Effector memory CD4-positive, alpha-beta T cell (primary cell): ENCODE results near the gene RBP4.

Experiments used
- DNase-seq, 3 donors: peaks; one replicate each; pipeline ENCODE4 v3.0.0-alpha.2; 2020
- H3K27ac ChIP-seq: 2 replicates; pipeline ENCODE4 v1.7.0; 2013; ENCODE audit warnings: mild to moderate bottlenecking, low read length, moderate library complexity; ENCODE audit not compliant: insufficient read depth, poor library complexity, severe bottlenecking
- H3K27me3 ChIP-seq: replicated peaks from 2 replicates; pipeline ENCODE4 v1.7.0; 2013; ENCODE audit warnings: mild to moderate bottlenecking, low read length; ENCODE audit not compliant: insufficient read depth, control insufficient read depth, poor library complexity, severe bottlenecking
- H3K36me3 ChIP-seq: 2 replicates; pipeline ENCODE4 v1.7.0; 2013; ENCODE audit warnings: mild to moderate bottlenecking, low read length, moderate library complexity; ENCODE audit not compliant: control insufficient read depth, insufficient read depth
- H3K4me1 ChIP-seq: 2 replicates; pipeline ENCODE4 v1.7.0; 2013; ENCODE audit warnings: low read length, mild to moderate bottlenecking; ENCODE audit not compliant: control insufficient read depth, insufficient read depth, poor library complexity, severe bottlenecking
- H3K4me3 ChIP-seq: 2 replicates; pipeline ENCODE4 v1.7.0; 2013; ENCODE audit warnings: low read length, low read depth, mild to moderate bottlenecking; ENCODE audit not compliant: insufficient read depth, poor library complexity, severe bottlenecking
- H3K9me3 ChIP-seq: 2 replicates; pipeline ENCODE4 v1.7.0; 2013; ENCODE audit warnings: mild to moderate bottlenecking, low read length, moderate library complexity; ENCODE audit not compliant: control insufficient read depth

RBP4 gene

DNA sequence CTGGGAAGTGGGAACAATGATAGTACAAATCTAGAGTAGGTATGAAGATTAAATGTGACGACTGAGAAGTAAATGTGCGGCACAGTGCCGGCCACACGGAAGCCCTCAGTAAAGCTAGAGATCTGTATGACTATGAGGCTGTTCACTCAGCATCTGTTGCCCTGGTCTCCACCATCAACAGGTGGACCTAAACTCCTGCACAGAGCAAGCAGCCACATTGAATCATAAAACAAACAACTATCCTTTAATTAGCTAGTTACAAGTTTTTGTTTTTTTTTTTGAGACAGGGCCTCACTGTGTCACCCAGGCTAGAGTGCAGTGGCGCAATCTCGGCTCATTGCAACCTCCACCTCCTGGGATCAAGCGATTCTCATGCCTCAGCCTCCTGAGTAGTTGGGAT, 16.6 kb downstream of the RBP4 start:
- Histone ChIP-seq H3K36me3 (no peaks in the 10 kb centered on the region), H3K4me1 (no peaks in the 10 kb centered on the region), H3K9me3 (no peaks in the 10 kb centered on the region), H3K27me3 (no peaks in the 10 kb centered on the region), H3K4me3 (no peak overlapping the region), H3K27ac (no peak overlapping the region)
- DNase-seq = no peak

DNA sequence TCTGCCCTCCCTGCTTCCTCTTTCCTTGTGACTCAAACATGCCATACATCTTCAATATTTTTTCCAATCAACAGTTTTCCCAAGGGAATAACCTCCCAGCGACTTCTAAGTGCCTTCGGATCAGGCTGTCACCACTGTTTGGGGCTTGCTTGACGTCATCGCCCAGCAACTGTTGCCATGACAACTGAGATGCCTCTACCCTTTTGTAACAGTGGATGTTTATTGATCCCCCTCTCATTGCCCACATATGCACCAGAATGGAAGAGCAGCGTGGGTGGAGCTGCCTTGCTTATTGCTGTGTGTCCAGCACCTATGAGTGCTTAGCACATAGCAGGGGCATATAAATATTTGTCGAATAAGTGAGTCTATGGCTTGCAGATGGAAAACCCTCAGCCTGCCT, 20.2 kb downstream of the RBP4 start:
- Histone ChIP-seq H3K9me3 (no peaks in the 10 kb centered on the region), H3K36me3 (no peaks in the 10 kb centered on the region), H3K27ac (no peak overlapping the region), H3K27me3 (no peaks in the 10 kb centered on the region), H3K4me1 (no peaks in the 10 kb centered on the region), H3K4me3 (no peak overlapping the region)
- DNase-seq = no peak

DNA sequence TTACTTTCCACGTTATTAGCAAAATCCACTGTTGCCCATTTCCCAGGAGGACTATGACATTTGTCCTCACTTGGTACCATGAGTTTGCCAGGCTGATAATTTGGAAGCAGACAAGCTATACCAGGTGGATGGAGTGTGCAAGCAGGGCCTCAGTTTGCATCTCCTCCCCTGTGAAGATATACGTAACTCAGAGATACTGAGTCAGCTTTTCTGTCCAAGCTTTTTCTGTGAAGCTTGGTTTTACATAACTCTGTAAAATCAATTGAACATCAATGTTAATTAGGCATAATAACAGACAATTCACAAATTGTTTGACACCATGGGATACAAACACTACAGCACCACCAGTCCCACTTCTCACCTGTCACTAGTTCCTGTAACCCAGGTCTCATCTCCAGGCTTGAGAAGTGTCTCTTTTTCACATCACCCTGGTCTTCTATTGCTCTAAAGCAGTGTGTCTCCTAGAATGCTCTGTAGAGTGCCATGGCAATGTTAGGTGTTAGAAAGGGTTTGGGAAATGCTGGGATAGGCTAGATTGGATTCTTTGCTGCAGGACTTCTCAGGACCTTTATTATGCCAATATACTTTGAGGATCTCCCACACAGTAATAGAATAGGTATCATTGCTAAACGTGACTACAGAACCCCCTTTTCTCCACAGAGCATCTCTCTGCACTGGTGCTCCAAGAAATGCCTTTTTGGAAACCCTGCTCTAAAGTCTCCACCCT, 20.9 kb downstream of the RBP4 start:
- H3K9me3 ChIP-seq = no peaks in the 10 kb centered on the region
- H3K27me3 ChIP-seq = no peaks in the 10 kb centered on the region
- no peak overlapping the region for H3K27ac ChIP-seq
- H3K4me1 ChIP-seq = no peaks in the 10 kb centered on the region
- DNase-seq = no peak
- no peaks in the 10 kb centered on the region for H3K36me3 ChIP-seq
- H3K4me3 ChIP-seq = no peak overlapping the region

DNA sequence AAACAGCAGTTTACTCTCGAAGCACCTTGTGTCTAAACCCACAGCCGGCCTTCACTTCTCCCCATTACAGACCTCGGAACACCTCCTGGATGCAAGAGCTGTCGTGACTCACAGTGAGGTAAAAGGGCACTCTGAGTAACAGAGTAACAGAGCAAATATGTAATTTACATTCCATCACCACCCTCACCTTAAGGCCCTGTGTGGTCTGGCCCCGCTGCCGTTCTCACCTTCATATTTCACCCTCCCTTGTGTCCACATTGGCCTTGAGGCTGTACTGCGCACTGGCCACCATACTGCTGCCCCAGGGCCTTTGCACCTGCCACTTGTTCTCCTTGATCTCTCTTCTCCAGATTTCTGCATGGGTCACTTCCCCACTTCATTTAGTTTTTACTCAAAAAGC, 21.9 kb downstream of the RBP4 start:
- no peak for DNase-seq
- Histone ChIP-seq H3K9me3 (no peaks in the 10 kb centered on the region), H3K4me3 (no peak overlapping the region), H3K27ac (no peak overlapping the region), H3K36me3 (no peaks in the 10 kb centered on the region), H3K27me3 (no peaks in the 10 kb centered on the region), H3K4me1 (no peaks in the 10 kb centered on the region)

DNA sequence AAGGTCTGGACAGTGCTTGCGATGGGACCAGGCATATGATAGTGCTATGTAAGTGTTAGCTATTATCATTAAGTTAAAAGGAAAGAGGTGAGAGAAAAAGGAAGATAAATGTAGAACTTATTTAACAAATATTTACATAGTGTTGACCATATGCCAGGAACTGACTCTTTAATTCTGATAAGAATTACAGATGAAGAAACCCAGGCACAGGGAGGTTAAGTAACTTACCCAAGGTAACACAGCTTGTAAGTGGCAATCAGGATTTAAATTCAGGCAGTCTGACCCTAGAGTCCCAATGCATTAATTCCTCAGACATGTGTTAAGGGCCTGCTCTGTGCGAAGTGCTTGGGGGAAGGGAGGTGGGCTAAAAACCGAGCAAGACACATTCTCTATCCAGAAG, 23.5 kb downstream of the RBP4 start:
- Histone ChIP-seq H3K27me3 (no peaks in the 10 kb centered on the region), H3K27ac (no peak overlapping the region), H3K4me3 (no peak overlapping the region), H3K36me3 (no peaks in the 10 kb centered on the region), H3K9me3 (no peaks in the 10 kb centered on the region), H3K4me1 (no peaks in the 10 kb centered on the region)
- DNase-seq = no peak

DNA sequence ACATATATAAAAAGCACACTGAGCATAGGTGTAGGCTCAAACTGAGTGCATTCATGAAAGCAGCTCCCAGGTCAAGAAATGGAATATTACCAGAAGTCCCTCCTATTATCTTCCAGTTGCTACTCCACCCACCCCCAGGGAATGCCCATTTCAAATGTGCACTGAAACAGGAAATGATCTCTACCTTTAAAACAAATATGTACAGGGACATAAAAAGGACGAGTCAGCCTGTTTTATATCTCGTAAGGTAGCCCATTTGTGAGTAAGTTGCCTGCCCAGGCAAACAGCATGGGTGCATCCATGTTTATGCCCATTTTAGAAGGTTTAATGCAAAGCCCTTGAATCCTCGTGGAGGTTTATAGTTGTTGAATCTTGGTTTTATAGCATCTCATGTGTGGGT, 24.1 kb downstream of the RBP4 start:
- no peaks in the 10 kb centered on the region for H3K27me3 ChIP-seq
- no peak for DNase-seq
- no peaks in the 10 kb centered on the region for H3K4me1 ChIP-seq
- no peaks in the 10 kb centered on the region for H3K36me3 ChIP-seq
- H3K27ac ChIP-seq = no peak overlapping the region
- H3K4me3 ChIP-seq = no peak overlapping the region
- H3K9me3 ChIP-seq = no peaks in the 10 kb centered on the region

DNA sequence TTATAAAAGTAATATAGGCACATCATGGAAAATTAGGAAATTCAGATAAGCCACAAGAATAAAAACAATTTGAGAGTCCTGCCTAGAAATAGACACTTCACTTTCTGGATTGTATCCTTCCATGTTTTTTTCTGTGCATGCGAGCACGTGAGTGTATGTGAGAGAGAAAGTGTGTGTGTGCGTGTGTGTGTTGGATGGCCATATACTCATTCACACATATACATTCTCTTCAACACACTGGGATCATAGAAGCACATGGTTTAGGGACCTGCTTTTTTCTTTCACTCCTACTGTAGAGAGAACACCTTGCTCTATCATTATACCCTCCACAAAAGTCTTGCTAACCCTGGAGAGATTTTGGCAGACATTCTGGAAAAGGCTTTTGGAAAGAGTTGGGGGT, 27.1 kb downstream of the RBP4 start:
- H3K27me3 ChIP-seq = no peaks in the 10 kb centered on the region

DNA sequence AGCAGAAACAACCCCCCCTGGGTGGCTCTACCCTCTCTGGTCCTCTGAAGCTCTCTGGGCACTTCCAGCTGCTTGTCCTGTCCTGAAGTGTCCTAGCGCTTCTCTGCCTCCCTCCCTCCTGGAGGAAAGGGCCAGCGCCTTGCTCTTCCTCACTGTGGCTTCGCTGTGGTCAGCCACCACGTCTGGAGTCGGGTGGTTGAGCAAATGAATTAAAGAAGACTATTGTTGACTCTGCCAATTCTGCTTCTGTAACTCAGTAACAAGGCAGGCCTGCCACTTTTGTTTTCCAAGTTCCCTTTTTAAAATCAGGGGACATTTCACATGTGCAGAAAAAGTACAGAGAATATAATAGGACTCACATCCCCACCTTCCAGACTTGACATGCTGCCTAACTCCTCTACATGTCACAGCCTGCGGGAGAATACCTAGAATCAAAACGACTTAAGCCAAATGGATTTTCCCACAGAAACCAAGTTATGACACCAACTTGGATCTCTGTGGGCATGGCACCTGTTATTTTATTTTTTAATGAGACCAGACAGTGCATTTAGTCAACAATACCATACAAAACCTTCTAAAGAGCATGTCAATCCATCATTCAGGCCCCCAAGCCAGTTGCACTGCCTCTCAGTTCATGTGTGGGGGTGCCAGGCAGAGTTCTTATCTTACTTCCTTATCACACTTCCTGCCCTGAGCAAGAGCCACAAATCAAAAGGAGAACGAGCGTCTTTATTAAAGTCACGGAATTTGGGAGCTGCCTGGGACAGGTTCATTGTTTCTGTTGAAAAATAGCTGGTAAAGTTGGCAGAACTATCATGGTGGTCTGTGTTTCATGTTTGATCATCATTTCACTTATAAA, 27.8 kb downstream of the RBP4 start:
- H3K27ac ChIP-seq = no peak overlapping the region
- H3K9me3 ChIP-seq = no peaks in the 10 kb centered on the region
- no peaks in the 10 kb centered on the region for H3K4me1 ChIP-seq
- H3K4me3 ChIP-seq = no peak overlapping the region
- H3K27me3 ChIP-seq = no peaks in the 10 kb centered on the region
- H3K36me3 ChIP-seq = no peaks in the 10 kb centered on the region
- no peak for DNase-seq

More for the DNA sequence above, 27.1 kb downstream of the RBP4 start:
- no peak for DNase-seq
- no peaks in the 10 kb centered on the region for H3K36me3 ChIP-seq
- no peaks in the 10 kb centered on the region for H3K4me1 ChIP-seq
- H3K27ac ChIP-seq = no peak overlapping the region
- H3K4me3 ChIP-seq = no peak overlapping the region
- H3K9me3 ChIP-seq = no peaks in the 10 kb centered on the region

DNA sequence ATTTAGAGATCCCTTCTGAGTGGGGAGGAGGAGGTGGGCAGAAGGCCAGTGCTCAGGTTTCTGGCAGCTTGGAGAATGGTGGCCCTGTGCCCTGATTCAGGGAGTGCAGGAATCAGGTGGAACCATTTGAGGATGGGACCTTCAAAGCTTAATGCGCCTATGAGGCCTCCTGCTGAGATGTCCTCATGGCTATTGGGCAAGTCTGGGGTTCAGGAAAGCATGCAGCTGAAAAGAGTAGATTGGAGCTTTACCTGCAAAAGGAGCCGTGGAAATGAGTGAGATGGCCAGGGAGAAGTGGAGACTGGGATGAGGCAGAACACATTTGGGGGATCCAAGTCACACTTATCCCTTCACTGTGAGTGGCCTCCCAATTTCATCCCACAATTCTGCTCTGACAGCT, 28.4 kb downstream of the RBP4 start:
- no peaks in the 10 kb centered on the region for H3K27me3 ChIP-seq
- H3K4me3 ChIP-seq = no peak overlapping the region
- H3K4me1 ChIP-seq = no peaks in the 10 kb centered on the region
- DNase-seq = no peak
- no peaks in the 10 kb centered on the region for H3K36me3 ChIP-seq
- H3K9me3 ChIP-seq = no peaks in the 10 kb centered on the region
- H3K27ac ChIP-seq = no peak overlapping the region

DNA sequence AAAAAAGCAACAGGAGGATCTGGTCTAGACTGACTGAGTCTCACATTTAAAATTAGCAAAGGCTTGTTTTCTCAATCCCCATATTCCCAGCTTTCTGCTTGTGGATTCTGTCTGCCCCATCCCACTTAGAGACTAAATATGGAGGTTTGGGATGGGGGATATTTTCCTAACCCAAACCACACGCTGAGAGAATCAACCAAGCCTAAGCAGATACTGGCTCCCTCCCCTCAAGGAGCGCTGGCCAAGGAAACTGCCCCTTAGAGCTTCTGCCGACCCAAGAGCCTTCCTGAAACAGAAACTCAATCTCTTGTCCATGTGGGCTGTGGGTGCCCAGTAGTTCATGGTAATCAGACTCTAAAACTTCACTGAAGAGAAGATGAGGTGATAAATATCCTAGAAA, 30.7 kb downstream of the RBP4 start:
- H3K27me3 ChIP-seq = no peaks in the 10 kb centered on the region
- H3K9me3 ChIP-seq = no peaks in the 10 kb centered on the region
- H3K27ac ChIP-seq = no peak overlapping the region
- H3K4me3 ChIP-seq = no peak overlapping the region
- no peak for DNase-seq
- no peaks in the 10 kb centered on the region for H3K36me3 ChIP-seq
- H3K4me1 ChIP-seq = no peaks in the 10 kb centered on the region
